ENCODE data around the gene TPM4.

TPM4 gene

GRCh38 chr19:16134510-16134909, 58.2 kb downstream of the TPM4 start:
- DNase-seq, result no peak

DNA sequence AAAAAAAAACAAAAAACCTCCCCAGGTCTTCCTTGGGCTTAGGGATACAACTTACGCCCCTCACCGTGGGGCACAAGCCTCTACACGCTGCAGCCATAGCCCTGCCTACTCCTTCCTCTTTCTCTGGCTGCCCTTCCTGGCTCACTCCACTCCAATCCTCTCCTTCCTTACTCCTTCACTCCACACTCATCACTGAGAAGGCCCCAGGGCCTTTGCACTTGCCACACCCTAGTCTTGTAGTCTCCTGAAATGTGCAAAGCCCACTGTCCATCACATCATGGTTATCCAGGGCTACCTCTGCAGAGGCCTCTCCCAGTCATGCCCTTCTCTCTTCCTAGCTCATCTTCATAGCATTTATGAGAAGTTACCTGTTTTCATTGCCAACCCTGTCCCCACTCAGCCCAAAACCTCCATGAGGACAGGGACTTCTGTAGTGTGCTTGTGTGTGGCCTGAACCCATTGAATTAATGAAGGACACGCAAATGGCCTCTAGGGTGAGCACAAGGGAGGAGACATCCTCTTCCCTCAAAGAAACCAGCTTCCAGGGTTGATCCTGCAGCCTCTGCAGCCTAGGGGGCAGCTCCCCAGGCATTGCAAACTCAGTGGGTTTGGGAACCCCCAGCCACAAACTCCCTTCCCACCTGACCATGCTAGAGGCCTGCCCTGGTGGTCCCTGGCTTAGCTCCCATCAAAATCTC, 59.3 kb downstream of the TPM4 start:
- no peak for DNase-seq

DNA sequence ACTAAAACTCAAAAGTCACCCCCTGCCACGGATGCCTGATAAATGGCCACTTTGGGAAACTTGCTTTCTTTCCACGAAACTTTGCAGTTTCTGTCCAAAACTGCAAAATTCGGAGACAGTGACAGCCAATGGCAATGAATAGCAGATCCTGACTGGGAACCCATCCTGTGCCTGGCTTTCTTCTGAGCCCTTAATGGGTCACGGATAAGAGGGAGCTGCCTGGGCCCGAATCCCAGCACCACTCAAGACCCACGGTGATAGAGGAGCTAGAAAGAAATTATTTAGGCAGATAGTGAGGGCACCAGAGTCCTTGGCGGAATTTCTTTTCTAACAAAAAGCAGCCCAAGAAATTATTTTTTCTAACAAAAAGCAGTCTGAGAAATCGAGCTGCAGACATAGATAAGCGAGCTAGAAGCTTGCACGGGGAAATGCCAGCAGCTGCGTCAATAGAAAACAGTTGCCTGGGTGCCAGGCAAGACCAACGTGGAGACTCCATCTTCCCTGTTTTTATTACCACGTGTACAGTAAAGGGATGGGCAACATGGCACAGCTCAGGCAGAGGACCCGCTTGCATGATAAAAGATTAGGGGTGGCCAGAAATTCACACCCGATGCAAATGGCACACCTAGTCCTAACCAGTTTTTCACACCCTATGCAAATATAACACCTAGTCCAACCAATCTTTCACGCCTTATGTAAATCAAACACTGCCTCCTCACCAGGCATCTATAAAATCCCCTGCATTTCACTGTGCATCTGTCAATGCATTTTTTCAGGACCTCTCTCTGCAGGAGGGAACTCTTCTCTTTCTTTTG, 60.1 kb downstream of the TPM4 start:
- DNase-seq, result no peak

GRCh38 chr19:16139752-16140151, 63.5 kb downstream of the TPM4 start:
- no peak for DNase-seq

DNA sequence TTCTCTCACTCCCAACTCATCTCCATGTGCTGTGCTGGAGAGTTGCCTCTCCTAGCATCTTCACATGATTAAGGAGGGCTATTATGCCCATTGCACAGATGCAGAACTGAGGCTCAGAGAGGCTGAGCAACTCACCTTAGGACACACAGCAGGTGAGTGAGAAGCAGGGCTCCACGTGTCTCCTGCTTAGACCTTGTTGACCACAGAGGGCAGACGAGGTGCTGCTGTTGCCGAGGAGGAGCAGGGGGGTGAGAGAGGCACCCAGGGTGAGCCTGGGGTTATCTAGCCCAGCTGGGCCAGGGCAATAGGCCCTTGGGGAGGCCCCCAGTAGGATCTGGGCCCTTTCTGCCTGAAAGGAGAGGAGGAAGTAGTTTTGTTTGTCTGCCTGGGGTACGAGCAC, 64.7 kb downstream of the TPM4 start:
- DNase-seq, result no peak

DNA sequence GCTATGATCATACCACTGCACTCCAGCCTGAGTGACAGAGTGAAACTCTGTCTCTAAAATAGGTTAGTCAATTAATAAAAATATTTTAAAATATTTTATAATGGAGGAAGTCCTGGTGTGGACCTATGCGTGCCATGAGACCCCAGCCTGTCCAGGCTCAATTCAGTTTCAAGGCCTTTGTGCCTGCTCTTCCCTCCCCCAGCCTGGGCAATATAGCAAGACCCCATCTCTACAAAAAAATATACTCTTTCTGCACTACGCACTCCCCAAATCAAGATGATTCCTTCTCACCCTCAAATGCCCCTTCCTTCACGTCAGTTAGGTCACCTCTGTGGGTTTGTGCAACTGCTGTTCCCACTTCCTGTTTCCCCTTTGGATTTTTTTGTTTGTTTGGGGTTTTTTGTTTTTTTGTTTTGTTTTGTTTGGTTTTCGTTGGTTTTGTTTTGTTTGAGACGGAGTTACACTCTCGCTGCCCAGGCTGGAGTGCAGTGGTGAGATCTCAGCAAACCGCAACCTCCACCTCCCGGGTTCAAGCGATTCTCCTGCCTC, 65.8 kb downstream of the TPM4 start:
- no peak for DNase-seq

DNA sequence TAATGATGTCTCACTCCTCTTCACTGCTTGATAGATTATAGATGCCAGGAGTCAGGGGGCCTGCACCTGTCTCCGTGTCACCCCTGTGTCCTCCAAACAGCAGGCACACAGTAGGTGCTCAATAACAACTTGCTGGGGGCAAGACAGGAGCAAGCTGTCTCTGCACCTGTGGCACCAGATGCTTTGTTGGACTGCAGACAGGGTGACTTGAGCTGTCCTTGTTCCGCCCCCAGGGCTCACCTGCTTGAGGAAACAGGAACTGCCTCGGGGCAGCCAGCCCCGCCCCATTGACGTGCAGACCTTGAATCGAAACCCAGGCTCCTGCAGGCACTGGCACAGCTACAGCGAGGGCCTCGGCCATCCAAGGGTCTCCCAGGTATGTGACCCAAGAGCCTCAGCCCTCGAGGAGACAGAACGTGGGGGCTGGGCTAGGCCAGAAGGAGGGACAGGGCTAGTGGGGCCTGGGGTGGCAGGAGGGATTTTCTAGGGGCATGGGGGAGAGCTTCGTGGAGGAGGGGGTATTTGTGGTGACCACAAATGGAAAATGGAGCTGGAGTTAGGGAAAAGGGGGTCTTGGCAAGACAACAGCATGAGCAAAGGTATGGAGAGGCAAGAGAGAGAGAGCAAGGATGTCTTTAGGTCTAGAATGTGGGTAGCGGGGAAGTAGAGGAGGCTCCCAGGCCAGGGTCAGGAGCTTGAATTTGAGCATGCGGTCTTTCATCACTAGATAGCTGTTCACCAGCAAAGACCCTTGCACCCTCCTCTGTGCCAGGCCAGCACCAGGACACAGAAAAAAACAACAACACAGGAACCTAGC, 67.3 kb downstream of the TPM4 start, which contains the start of gene HSH2D:
HSH2D (plus strand) TSS at position 287 of the 817 bp plus-strand sequence. CDS start 5,066 bp downstream, outside the sequence.
- peak; percentile 91 for DNase-seq

DNA sequence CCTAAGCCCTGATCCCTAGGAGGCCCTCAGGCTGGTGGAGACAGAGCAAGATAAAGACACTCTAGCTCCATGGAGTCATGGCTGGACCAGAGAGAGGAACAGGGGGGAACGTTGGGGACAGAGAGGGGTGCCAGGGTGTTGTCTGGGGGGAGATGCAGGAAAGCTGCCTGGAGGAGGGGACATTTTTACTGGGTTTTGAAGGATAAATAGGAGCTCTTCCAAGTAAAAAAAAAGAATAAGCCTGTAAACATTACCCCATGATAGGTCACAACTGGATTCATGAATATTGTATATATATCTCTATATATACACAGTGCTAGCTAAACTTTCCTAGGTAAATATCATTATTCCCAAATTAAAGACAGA, 67.9 kb downstream of the TPM4 start:
- no peak for DNase-seq

GRCh38 chr19:16146112-16146511, 69.8 kb downstream of the TPM4 start:
- no peak for DNase-seq

- DNase-seq, result no peak
Observed at GRCh38 chr19:16148443-16149229, 72.3 kb downstream of the TPM4 start.
